H9 (cell line): ENCODE measurements around the gene CACNA1D. TPM values are rescaled to one million over a fixed set of nuclear protein-coding genes. Genes with fewer than 3 reads are reported as not detected.

ENCODE experiments used
- DNase-seq: peaks from one replicate; pipeline ENCODE4 v3.0.0-alpha.2; 2017
- H2AFZ ChIP-seq: one replicate; pipeline ENCODE4 v1.6.1; 2013; ENCODE audit warnings: mild to moderate bottlenecking, low read length, control low read depth, moderate library complexity
- H2AK5ac ChIP-seq: 2 replicates; pipeline ENCODE4 v1.6.1; 2013; ENCODE audit warnings: low read length, control low read depth, mixed read lengths; ENCODE audit not compliant: insufficient read length
- H2BK120ac ChIP-seq: one replicate; pipeline ENCODE4 v1.6.1; 2013; ENCODE audit warnings: low read depth, mild to moderate bottlenecking, low read length, control low read depth, inconsistent platforms; ENCODE audit not compliant: poor library complexity, severe bottlenecking
- H2BK12ac ChIP-seq: 2 replicates; pipeline ENCODE4 v1.6.1; 2013; ENCODE audit warnings: low read length, control low read depth, mixed read lengths, low read depth; ENCODE audit not compliant: insufficient read length
- H2BK15ac ChIP-seq: 2 replicates; pipeline ENCODE4 v1.6.1; 2013; ENCODE audit warnings: low read depth, low read length, control low read depth
- H2BK20ac ChIP-seq: one replicate; pipeline ENCODE4 v1.6.1; 2013; ENCODE audit warnings: low read depth, mild to moderate bottlenecking, low read length, control low read depth, inconsistent platforms; ENCODE audit not compliant: poor library complexity, severe bottlenecking
- H2BK5ac ChIP-seq: 2 replicates; pipeline ENCODE4 v1.6.1; 2013; ENCODE audit warnings: low read length, control low read depth, mixed read lengths; ENCODE audit not compliant: insufficient read length
- H3K14ac ChIP-seq: 2 replicates; pipeline ENCODE4 v1.6.1; 2013; ENCODE audit warnings: low read length, control low read depth; ENCODE audit not compliant: insufficient read depth
- H3K18ac ChIP-seq: 2 replicates; pipeline ENCODE4 v1.6.1; 2013; ENCODE audit warnings: low read depth, mild to moderate bottlenecking, mixed read lengths, low read length, control low read depth; ENCODE audit not compliant: insufficient read length
- H3K23ac ChIP-seq: 2 replicates; pipeline ENCODE4 v1.6.1; 2013; ENCODE audit warnings: low read length, control low read depth, mixed read lengths, low read depth; ENCODE audit not compliant: insufficient read length
- H3K23me2 ChIP-seq: 2 replicates; pipeline ENCODE4 v1.6.1; 2013; ENCODE audit warnings: low read depth, mild to moderate bottlenecking, mixed read lengths, low read length, control low read depth; ENCODE audit not compliant: insufficient read length, poor library complexity, severe bottlenecking
- H3K27ac ChIP-seq: 2 replicates; pipeline ENCODE4 v1.5.1; 2013; ENCODE audit warnings: low read length, control low read depth, mixed read lengths, low read depth; ENCODE audit not compliant: insufficient read length
- H3K27me3 ChIP-seq: 2 replicates; pipeline ENCODE4 v1.6.1; 2013; ENCODE audit warnings: low read length, control low read depth, inconsistent platforms; ENCODE audit not compliant: insufficient read depth
- H3K4ac ChIP-seq: 2 replicates; pipeline ENCODE4 v1.6.1; 2013; ENCODE audit warnings: low read depth, mild to moderate bottlenecking, control low read depth, inconsistent platforms, low read length, moderate library complexity
- H3K4me1 ChIP-seq: 2 replicates; pipeline ENCODE4 v1.6.1; 2013; ENCODE audit warnings: low read length, control low read depth, inconsistent platforms; ENCODE audit not compliant: insufficient read depth
- H3K4me2 ChIP-seq: 2 replicates; pipeline ENCODE4 v1.6.1; 2013; ENCODE audit warnings: low read length, control low read depth, mixed read lengths; ENCODE audit not compliant: insufficient read length, insufficient read depth
- H3K56ac ChIP-seq: 2 replicates; pipeline ENCODE4 v1.6.1; 2013; ENCODE audit warnings: low read depth, mild to moderate bottlenecking, mixed read lengths, low read length, control low read depth; ENCODE audit not compliant: insufficient read length
- H3K79me1 ChIP-seq: 2 replicates; pipeline ENCODE4 v1.6.1; 2013; ENCODE audit warnings: low read depth, mild to moderate bottlenecking, moderate library complexity, low read length, control low read depth, inconsistent platforms; ENCODE audit not compliant: insufficient read depth, poor library complexity, severe bottlenecking
- H3K79me2 ChIP-seq: 2 replicates; pipeline ENCODE4 v1.6.1; 2013; ENCODE audit warnings: low read length, control low read depth, inconsistent platforms; ENCODE audit not compliant: insufficient read depth
- H3K9ac ChIP-seq: 2 replicates; pipeline ENCODE4 v1.6.1; 2013; ENCODE audit warnings: low read length, control low read depth, mixed read lengths; ENCODE audit not compliant: insufficient read length; ENCODE audit errors: extremely low read depth
- H3K9me3 ChIP-seq: one replicate; pipeline ENCODE4 v1.6.1; 2013; ENCODE audit warnings: low read depth, low read length, inconsistent platforms; ENCODE audit not compliant: control insufficient read depth
- H3T11ph ChIP-seq: one replicate; pipeline ENCODE4 v1.6.1; 2013; ENCODE audit warnings: mild to moderate bottlenecking, low read length, control low read depth, inconsistent platforms
- H4K20me1 ChIP-seq: one replicate; pipeline ENCODE4 v1.6.1; 2013; ENCODE audit not compliant: control insufficient read depth, insufficient read length, insufficient read depth
- H4K5ac ChIP-seq: 2 replicates; pipeline ENCODE4 v1.6.1; 2013; ENCODE audit warnings: low read depth, mild to moderate bottlenecking, mixed read lengths, low read length, control low read depth; ENCODE audit not compliant: insufficient read length
- H4K8ac ChIP-seq: replicated peaks from 2 replicates; pipeline ENCODE4 v1.6.1; 2013; ENCODE audit warnings: low read length, control low read depth, mixed read lengths, low read depth; ENCODE audit not compliant: insufficient read length
- H4K91ac ChIP-seq: 2 replicates; pipeline ENCODE4 v1.6.1; 2013; ENCODE audit warnings: low read depth, mild to moderate bottlenecking, moderate library complexity, mixed read lengths, low read length, control low read depth; ENCODE audit not compliant: insufficient read length
- H3K27ac Mint-ChIP-seq, 3 experiments: 2 replicates in 2 of 3; 3 replicates in 1 of 3; pipeline ENCODE4 v1.8.0; 2020 to 2021; ENCODE audit warnings: mixed read lengths in 3 of 3, mild to moderate bottlenecking in 1 of 3, moderate library complexity in 1 of 3
- H3K27me3 Mint-ChIP-seq: 2 replicates; pipeline ENCODE4 v1.8.0; 2021; ENCODE audit warnings: low read depth, mild to moderate bottlenecking, moderate library complexity, mixed read lengths
- H3K36me3 Mint-ChIP-seq, 3 experiments: 2 replicates in 2 of 3; 3 replicates in 1 of 3; pipeline ENCODE4 v1.8.0; 2020 to 2021; ENCODE audit warnings: low read depth in 3 of 3, mixed read lengths in 3 of 3; ENCODE audit not compliant: insufficient read depth in 1 of 3
- H3K4me1 Mint-ChIP-seq, 2 experiments: 2 replicates each; pipeline ENCODE4 v1.8.0; 2020; ENCODE audit warnings: mixed read lengths in 2 of 2
- H3K4me3 Mint-ChIP-seq, 2 experiments: 2 replicates in 1 of 2; 3 replicates in 1 of 2; pipeline ENCODE4 v1.8.0; 2020 to 2021; ENCODE audit warnings: mild to moderate bottlenecking in 2 of 2, mixed read lengths in 2 of 2, moderate library complexity in 1 of 2
- H3K9me3 Mint-ChIP-seq, 2 experiments: 2 replicates in 1 of 2; 3 replicates in 1 of 2; pipeline ENCODE4 v1.8.0; 2020; ENCODE audit warnings: mild to moderate bottlenecking in 2 of 2, mixed read lengths in 2 of 2, moderate library complexity in 1 of 2
- WGBS: extraction: QIAGEN DNeasy Blood & Tissue Kit; methylation state at CpG from one replicate; pipeline ENCODE4 v1.1.7; 2013; ENCODE audit warnings: missing lambda C conversion rate, low lambda C conversion rate, mixed read lengths; ENCODE audit not compliant: insufficient read length; ENCODE audit errors: extremely low coverage; 5-methylcytosine and 5-hydroxymethylcytosine counted together
- total RNA-seq: library from RNA; stranded (reverse); gene quantifications from 2 replicates; pipeline ENCODE4 v1.2.1, GENCODE V29; 2021
- TF ChIP-seq, protein P1 (sequence below): fragments of 200-600 bp; sonication (generic); conservative IDR thresholded peaks from 3 replicates; pipeline ENCODE4 v1.8.0; 2021; ENCODE audit warnings: antibody characterized with exemption, mild to moderate bottlenecking

The CACNA1D gene
- total RNA-seq, 1 experiment from 2014 or later, result 3.5 TPM

GRCh38 chr3:53696401-53697172 is 202.2 kb downstream of the CACNA1D start:
- no peak overlapping the region for H2BK5ac ChIP-seq
- TF ChIP-seq, protein P1, sequence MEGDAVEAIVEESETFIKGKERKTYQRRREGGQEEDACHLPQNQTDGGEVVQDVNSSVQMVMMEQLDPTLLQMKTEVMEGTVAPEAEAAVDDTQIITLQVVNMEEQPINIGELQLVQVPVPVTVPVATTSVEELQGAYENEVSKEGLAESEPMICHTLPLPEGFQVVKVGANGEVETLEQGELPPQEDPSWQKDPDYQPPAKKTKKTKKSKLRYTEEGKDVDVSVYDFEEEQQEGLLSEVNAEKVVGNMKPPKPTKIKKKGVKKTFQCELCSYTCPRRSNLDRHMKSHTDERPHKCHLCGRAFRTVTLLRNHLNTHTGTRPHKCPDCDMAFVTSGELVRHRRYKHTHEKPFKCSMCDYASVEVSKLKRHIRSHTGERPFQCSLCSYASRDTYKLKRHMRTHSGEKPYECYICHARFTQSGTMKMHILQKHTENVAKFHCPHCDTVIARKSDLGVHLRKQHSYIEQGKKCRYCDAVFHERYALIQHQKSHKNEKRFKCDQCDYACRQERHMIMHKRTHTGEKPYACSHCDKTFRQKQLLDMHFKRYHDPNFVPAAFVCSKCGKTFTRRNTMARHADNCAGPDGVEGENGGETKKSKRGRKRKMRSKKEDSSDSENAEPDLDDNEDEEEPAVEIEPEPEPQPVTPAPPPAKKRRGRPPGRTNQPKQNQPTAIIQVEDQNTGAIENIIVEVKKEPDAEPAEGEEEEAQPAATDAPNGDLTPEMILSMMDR, result peak; percentile 33; the same call in 1 of the 3 replicates

More at GRCh38 chr3:53696401-53697172, 202.2 kb downstream of the CACNA1D start:
- no peaks in the 10 kb centered on the region for H3K27me3 ChIP-seq
- H3K4me3 Mint-ChIP-seq, result no peak overlapping the region
- no peaks in the 10 kb centered on the region for H3K36me3 Mint-ChIP-seq
- H4K8ac ChIP-seq, result no peak overlapping the region
- no peak overlapping the region for H2AFZ ChIP-seq
- no peak overlapping the region for H2BK15ac ChIP-seq
- H3K23ac ChIP-seq, result no peak overlapping the region
- no CpG with 5 or more reads among the region's 4 CpGs for WGBS
- H3K79me2 ChIP-seq, result no peaks in the 10 kb centered on the region
- no peak overlapping the region for H3K18ac ChIP-seq
- no peaks in the 10 kb centered on the region; a peak in 1 of 5 replicates for H3K9me3 Mint-ChIP-seq
- no peak overlapping the region for H2BK12ac ChIP-seq
- no peak overlapping the region for H3K4ac ChIP-seq
- H4K20me1 ChIP-seq, result no peaks in the 10 kb centered on the region
- H4K5ac ChIP-seq, result no peak overlapping the region
- H3K23me2 ChIP-seq, result no peaks in the 10 kb centered on the region
- no peak overlapping the region for H3T11ph ChIP-seq
- no peak overlapping the region for H2BK120ac ChIP-seq
- H3K56ac ChIP-seq, result no peak overlapping the region
- no peaks in the 10 kb centered on the region for H3K9me3 ChIP-seq
- no peak overlapping the region for H3K9ac ChIP-seq
- no peak overlapping the region for H3K4me2 ChIP-seq
- H3K4me1 Mint-ChIP-seq, result peaks cover 3 to 5% of the 10 kb centered on the region in 2 experiments; a peak in 2 of 4 replicates
- peaks cover 5% of the 10 kb centered on the region for H3K27me3 Mint-ChIP-seq
- no peak overlapping the region for H3K27ac Mint-ChIP-seq
- no peak overlapping the region for H2AK5ac ChIP-seq
- no peak for DNase-seq
- no peak overlapping the region for H3K14ac ChIP-seq
- no peak overlapping the region for H3K27ac ChIP-seq
- no peaks in the 10 kb centered on the region for H3K79me1 ChIP-seq
- no peaks in the 10 kb centered on the region for H3K4me1 ChIP-seq
- no peak overlapping the region for H2BK20ac ChIP-seq
- no peak overlapping the region for H4K91ac ChIP-seq
